Activated CD8-positive, alpha-beta memory T cell treated with anti-CD3 and anti-CD28 coated beads, Interleukin-2, amount 50 U/mL, for 4 hours (primary cell): Measurements from ENCODE around the gene VASH1.

Experiments used
- DNase-seq: peaks from one replicate; pipeline ENCODE4 v3.0.0-alpha.2; 2020

Gene VASH1

DNA sequence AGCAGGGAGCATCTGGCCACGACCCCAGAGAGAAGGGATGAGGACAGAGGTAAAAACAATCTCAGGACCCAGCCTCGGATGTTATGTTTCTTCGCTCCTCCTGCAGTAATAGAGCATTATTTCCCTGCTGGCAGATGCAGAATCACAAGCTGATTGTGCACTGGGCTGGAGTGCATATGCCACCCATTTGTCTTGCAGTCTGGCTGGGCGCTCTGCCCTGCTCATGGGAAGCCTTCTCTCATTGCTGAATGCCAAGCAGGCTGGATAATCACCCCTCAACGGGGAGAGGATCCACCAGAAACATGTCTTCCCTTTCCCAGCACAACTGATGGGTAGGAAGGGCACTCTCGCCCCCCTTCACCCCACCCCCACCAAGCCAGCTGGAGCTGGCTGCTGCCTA is 8.5 kb upstream of the VASH1 start:
- no peak for DNase-seq

DNA sequence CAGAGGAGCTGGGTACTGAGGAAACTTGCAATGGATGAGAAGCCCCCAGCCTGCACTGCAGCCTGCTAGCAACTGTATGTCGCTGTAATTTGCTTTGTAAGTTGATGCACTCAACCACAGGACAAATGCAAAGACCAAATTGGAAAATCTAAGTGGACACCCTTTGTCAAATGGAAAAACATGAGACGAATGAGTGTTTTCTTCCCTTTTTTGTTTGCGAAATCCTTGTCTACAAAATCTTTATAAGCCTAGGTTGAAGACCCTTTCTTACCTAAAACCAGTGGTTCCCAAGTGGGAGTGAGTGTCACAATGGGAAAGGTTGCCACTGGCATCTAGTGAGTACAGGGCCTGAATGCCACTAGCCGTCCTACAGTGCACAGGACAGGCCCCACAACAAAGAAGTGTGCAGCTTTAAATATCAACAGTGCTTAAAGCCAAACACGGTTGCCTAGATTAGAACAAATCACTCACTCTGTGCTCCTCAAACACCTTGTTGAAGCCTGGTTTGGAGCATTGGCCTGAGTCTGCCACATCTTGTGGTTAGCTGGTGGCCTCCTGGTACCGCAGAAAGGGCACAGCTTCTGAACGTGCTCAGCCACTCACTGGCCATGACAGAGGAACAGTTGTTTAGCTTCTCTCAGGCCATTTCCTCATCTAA is 7.6 kb upstream of the VASH1 start:
- DNase-seq, result no peak

DNA sequence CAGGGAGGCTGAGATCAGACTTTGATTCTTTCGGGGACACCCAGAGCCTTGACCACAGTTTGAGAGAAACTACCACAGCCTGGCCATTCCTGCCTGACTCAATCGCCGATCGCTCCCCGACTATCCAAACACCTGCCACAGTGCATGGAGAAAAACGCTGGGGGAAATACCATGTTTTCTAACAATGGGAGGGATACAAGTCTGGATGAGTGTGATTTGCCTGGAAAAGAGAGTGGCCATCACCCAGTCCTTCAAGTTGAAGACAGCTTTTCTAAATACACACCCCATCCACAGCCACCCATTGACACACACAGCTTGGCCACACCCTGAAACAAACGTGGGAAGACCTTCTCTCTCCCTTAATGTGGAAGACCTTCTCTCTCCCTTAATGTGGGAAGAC is 6.7 kb upstream of the VASH1 start:
- no peak for DNase-seq

- DNase-seq, result no peak
These were observed 5.5 kb upstream of the VASH1 start for GRCh38 chr14:76755610-76756370.

DNA sequence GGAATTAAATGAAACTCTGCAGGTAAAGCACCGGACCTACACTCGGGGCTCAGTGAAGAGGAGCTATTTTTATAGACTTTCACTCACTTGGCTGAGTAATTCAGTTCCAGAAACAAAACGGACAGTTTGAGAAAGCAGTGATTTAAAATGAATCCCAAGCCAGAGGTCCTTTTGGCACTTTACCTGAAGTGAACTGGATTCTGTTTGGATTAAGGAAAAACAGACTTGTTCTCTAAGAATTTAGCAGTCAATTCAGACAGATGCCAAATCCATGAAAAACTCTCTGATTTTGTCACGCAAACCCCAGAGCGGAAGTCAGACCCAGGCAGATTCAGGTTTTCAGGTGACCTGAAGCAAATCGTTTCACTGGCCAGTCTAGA is 4.9 kb upstream of the VASH1 start:
- DNase-seq, result no peak

DNA sequence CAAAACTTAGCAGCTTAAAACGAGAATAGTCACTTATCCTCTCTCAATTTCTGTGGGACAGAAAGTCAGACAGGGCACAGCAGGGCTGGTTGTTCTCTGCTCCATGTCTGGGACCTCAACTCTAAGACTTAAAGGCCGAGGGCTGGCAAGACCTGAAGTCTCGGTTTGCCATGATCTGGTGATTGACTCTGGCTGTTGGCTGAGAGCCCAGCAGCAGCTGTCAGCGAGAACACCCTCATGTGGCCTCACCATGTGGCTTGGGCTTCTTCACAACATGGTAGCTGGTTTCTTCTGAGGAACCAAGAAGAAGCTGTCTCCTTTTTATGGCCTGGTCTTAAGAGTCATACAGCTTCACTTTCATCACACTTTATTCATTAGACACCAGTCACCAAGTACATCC is 1.7 kb upstream of the VASH1 start:
- no peak for DNase-seq

- DNase-seq, result no peak
These were observed 735 bp upstream of the VASH1 start for GRCh38 chr14:76760331-76761135.

DNA sequence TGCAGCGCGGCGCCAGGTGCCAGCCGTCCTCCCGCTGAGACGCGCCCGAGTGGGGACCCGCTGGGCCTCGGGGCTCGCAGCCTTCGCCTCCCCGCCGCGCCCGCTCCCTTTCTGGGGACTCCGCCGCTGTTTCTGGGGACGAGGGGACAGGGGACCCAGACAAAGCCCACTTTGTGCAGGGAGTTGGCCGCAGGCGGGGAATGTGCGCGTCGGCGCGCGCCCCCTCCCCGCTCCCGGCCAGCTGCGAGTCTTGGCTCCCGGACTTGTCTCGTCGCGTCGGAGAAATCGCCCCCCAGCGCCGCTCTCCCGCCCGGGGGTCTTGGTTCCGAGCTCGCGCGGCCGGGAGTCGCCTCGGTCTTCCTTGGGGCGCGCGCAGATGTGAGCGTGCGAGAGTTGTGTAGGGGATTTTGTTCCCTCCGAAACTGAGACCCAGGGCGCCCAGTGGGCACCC is 717 bp downstream of the VASH1 start:
- no peak for DNase-seq

- no peak for DNase-seq
These were observed 1.3 kb downstream of the VASH1 start for GRCh38 chr14:76762411-76763095.

GRCh38 chr14:76763096-76764041 is 2.1 kb downstream of the VASH1 start:
- no peak for DNase-seq

DNA sequence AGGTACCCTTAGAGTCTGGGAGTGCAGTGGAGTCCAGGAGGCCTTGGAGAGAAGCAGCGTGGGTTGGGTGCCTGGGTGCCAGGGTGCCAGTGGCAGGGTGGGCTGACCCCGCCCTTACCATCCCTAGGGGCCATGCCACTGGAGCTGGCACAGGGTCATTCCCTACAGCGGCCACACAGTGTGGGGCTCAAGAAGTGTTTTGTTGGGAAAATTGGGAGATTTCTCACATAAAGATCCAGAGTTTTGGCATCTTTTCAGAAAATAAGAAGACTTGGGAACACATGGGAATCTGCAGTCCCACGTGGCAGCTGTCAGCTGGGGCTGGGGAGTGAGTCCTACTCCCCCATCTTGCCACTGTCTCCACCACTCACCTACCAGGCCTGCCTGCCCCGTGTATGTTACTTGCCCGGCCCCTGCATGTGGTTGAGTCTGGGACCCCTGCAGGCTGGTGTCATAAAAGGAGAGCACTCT is 4.2 kb downstream of the VASH1 start:
- DNase-seq, result no peak

- DNase-seq, result peak; percentile 55
These were observed 6.7 kb downstream of the VASH1 start for GRCh38 chr14:76767681-76768656.

DNA sequence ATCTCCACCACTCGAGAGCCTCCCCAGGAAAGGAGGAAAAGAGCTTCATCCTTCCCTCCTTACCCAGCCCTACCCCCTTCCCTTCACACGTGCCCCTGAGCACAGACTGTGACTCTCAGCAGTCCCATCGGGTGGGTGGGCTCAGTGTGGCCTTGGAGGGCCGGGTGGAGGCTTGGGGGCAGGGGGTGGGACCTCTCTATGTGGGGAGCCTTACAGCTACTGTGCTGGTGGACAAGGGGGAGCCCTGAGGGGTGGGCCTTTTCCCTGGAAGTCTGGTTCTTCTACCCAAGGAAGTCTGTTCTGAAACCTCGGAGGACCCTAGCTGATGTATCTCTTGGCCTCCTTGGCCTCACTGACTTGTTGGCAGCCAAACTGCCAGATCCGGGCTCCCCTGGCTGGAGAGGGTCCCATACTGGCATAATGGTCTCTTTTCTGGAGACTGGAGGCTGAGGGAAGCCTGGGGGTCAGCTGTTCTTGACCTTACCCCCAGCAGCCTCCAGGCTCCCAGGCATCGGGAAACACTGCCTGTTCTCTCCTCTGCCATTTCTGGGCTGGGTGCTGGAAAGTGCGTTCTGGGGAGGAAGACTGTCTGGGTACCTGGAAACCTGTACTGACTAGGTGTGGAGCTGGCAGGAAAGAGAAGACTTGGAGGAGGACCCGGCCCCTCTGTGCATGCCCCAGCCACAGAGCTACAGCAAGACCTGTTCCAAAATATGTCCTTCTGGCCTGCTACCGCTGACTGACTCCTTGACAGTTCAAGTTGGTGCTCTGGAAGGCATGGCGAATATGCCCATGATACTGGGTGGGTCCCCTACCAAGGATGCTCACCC is 7.6 kb downstream of the VASH1 start:
- no peak for DNase-seq

- DNase-seq, result no peak
These were observed 8.5 kb downstream of the VASH1 start for GRCh38 chr14:76769636-76770292.

DNA sequence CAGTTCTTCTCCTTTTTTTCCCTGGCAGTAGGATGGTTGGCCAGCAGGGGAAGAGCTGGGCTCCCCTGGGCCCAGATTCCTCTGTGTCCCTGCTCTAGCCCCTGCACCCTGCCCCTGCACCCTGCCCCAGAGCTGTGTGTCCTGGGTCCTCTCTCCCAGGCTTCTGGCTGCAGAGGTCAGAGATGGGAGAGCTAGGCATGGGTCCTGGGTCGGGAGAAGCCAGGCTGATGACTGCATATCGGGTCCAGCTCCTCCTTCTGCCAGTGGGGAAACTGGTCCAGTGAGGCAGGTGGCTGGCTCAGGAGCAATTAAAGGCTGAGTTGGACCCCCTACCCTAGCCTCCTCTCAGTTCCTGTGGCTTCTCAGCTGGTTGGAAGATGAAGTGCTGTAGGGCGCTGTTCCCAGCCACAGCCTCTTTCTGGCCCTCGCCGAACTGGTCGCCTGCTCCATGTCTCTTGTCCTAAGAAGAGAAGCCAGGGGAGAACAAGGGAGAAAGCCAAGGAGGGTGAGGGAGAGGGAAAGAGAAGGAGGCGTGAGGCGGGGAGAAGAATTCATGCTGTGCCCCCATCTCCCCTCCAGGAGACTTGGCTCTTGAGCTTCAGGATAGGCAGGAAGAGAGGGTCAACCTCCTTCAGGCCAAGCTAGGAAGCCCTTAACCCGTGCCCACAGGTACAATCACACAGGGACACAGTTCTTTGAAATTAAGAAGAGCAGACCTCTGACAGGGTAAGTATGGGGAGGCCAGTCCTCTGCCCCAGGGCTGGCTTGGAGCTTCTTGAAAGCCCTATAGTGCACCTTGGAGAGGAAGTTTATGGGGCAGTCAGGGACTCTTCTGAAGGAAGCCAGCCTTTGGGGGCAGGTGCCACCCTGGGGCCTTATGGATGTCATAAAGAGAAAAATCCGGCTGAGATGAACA is 9.5 kb downstream of the VASH1 start:
- DNase-seq, result no peak

DNA sequence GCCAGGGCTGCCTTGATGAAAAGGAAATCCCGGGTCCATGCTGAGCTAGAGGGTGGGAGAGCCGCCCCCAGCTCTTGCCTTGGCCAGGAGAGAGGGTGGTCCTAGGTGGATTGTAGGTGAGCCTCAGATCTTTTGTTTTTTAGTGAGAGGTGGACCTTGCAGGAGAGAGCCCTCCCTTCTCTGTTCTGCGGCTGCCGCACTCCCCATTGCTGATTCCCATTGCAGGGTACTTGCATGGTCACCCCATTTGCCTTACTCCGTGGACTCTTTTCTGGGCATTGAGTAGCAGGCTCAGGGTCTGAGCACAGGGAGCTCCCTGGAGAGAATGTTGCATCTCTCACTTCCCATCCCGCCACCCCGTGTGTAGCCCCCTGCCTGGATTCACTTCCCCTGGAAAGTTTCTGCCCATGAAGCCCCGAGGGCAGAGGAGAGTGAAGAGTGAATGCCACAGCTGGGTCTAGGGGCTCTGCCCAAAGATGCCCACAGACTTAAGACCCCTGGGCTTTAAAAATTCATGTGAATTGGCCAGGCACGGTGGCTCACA is 10.2 kb downstream of the VASH1 start:
- no peak for DNase-seq

DNA sequence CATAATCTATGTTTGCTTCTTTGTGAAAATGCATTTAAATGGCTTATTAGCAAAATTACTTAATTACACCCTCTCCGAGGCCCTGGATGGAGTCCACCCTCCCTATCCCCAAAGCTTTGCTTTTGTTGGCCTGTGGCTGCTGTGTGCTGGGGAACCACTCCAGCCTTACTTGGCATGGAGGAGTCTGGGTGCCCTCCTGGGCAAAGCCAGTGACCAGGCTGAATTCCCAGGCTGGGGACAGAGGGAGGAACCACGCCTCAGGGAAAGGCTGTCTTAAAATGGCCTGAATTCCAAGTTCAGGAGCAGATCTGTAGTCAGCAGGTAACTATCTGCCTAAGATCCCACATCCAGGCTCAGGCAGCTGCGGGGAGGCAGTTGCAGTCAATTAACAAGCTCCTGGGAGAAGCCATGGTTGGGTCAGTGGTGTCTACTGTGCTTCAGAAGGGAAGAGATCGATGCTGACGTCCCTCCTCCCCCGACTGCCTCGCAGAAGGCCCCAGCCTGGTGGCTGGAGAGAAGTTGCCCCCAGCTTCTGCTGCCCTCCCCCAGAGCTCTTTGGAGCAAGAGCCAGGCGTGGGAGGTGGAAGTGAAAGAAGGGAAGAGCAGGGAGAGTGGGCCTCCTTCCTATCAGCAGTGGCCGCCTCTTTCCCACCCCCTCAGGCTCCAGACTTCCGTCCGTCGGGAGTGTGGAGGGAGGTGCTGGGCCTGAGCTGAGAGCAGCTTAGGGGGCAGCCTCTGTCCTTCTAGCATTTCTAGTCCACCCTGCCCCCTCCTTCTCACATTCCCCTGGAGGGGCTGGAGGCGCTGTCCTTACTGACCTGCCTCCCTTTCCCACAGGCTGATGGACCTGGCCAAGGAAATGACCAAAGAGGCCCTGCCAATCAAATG is 11.3 kb downstream of the VASH1 start:
- no peak for DNase-seq
